ENCODE data around the gene SHB.

The SHB gene

DNA sequence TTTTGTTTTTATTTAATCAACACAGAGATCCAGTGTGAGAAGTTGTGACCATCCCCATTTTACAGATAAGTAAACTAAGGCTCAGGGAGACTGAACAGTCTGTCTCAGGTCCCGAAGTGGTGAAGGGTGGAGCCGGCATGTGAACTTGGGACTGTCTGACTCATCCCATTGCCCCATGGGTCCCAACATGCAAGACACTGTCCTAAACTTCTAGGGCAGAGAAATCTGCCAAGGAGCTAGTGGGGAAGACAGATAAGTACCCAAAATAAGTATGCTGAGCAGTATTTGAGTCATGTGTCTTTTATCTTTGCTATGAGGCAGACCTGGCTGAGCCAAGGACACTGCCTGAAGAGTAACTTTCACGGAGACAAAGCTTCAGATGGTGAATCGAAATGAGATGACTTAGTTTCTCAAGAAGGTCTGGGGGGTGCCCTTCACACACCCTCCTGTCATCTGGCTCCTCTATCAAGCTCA is 100.8 kb downstream of the SHB start:
- Histone ChIP-seq H4K8ac (ENCODE audit: low read length) (no peak overlapping the region), H2AFZ (ENCODE audit: low read depth, low read length) (no peak overlapping the region), H3K27me3 (ENCODE audit: control insufficient read depth in 1 of 2, insufficient read depth in 1 of 2, low read length in 2 of 2) (no peaks in the 10 kb centered on the region), H3K14ac (ENCODE audit: low read length in 2 of 2) (no peak overlapping the region), H2BK5ac (ENCODE audit: low read depth, low read length, poor library complexity, severe bottlenecking) (no peak overlapping the region), H2BK120ac (ENCODE audit: low read depth, low read length) (no peak overlapping the region), H3K4ac (ENCODE audit: low read depth in 1 of 2, low read length in 2 of 2) (no peak overlapping the region), H3K36me3 (ENCODE audit: control insufficient read depth in 1 of 2, insufficient read depth in 2 of 2, low read depth in 1 of 2, low read length in 2 of 2) (peaks cover 11 to 60% of the 10 kb centered on the region in 2 experiments), H3K23ac (ENCODE audit: low read length in 2 of 2) (no peak overlapping the region), H2AK5ac (ENCODE audit: low read length, severe bottlenecking) (peak overlapping the region; percentile 84), H3K79me1 (replicated peaks; ENCODE audit: low read length, poor library complexity, severe bottlenecking) (peaks cover 15% of the 10 kb centered on the region), H3K4me2 (ENCODE audit: low read length, poor library complexity, severe bottlenecking) (no peak overlapping the region), H2BK12ac (ENCODE audit: low read length in 2 of 2) (no peak overlapping the region), H4K91ac (ENCODE audit: low read length) (no peak overlapping the region), H3K4me1 (ENCODE audit: control insufficient read depth, insufficient read depth, low read depth, low read length) (peaks cover 69% of the 10 kb centered on the region), H3K4me3 (ENCODE audit: insufficient read depth in 1 of 2, low read depth in 1 of 2, low read length in 2 of 2) (no peak overlapping the region), H3K9me3 (ENCODE audit: control insufficient read depth, low read length) (no peaks in the 10 kb centered on the region), H2BK15ac (ENCODE audit: low read depth, poor library complexity, severe bottlenecking) (no peak overlapping the region), H3K27ac (ENCODE audit: low read length, poor library complexity, severe bottlenecking) (peak overlapping the region; percentile 28), H3K9ac (ENCODE audit: low read length) (peak overlapping the region; percentile 37), H3K18ac (ENCODE audit: low read depth in 1 of 2, low read length in 2 of 2) (peak overlapping the region; percentile 54 to 68)
- DNase-seq = peak; percentile 71
- 73% methylated on average over 4 of the region's 4 CpGs for WGBS

DNA sequence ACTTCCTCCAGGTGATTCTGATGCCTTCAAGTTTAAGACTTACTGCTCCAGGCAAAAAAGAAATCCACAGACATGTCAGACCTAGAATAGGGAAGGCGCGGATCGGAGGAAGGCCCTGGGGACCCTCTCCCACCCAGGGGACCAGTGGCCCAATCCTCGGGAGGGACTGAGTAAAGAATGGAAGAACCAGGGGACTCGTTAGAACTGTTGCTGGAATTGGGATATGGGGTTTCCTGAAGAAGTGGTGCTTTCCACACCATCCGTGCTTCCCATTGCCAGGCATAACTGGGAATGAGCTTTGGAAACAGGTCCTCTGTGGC is 101.3 kb downstream of the SHB start:
- no peak overlapping the region for H3K4me2 ChIP-seq (ENCODE audit: low read length, poor library complexity, severe bottlenecking)
- H4K8ac ChIP-seq (ENCODE audit: low read length) = peak overlapping the region; percentile 32
- no peak overlapping the region for H3K4me3 ChIP-seq (ENCODE audit: insufficient read depth in 1 of 2, low read depth in 1 of 2, low read length in 2 of 2)
- no peaks in the 10 kb centered on the region for H3K9me3 ChIP-seq (ENCODE audit: control insufficient read depth, low read length)
- no peak overlapping the region for H3K4ac ChIP-seq (ENCODE audit: low read depth in 1 of 2, low read length in 2 of 2)
- no peaks in the 10 kb centered on the region for H3K27me3 ChIP-seq (ENCODE audit: control insufficient read depth in 1 of 2, insufficient read depth in 1 of 2, low read length in 2 of 2)
- H3K4me1 ChIP-seq (ENCODE audit: control insufficient read depth, insufficient read depth, low read depth, low read length) = peaks cover 70% of the 10 kb centered on the region
- no peak overlapping the region for H2BK5ac ChIP-seq (ENCODE audit: low read depth, low read length, poor library complexity, severe bottlenecking)
- H3K27ac ChIP-seq (ENCODE audit: low read length, poor library complexity, severe bottlenecking) = no peak overlapping the region
- no peak overlapping the region for H2AFZ ChIP-seq (ENCODE audit: low read depth, low read length)
- peaks cover 11 to 66% of the 10 kb centered on the region in 2 experiments for H3K36me3 ChIP-seq (ENCODE audit: control insufficient read depth in 1 of 2, insufficient read depth in 2 of 2, low read depth in 1 of 2, low read length in 2 of 2)
- over 99% methylated on average over 6 of the region's 6 CpGs for WGBS
- H3K18ac ChIP-seq (ENCODE audit: low read depth in 1 of 2, low read length in 2 of 2) = peak overlapping the region in 1 of 2 experiments; percentile 3
- peaks cover 15% of the 10 kb centered on the region for H3K79me1 ChIP-seq (replicated peaks; ENCODE audit: low read length, poor library complexity, severe bottlenecking)
- H3K9ac ChIP-seq (ENCODE audit: low read length) = no peak overlapping the region
- H4K91ac ChIP-seq (ENCODE audit: low read length) = no peak overlapping the region
- H3K23ac ChIP-seq (ENCODE audit: low read length in 2 of 2) = no peak overlapping the region
- no peak overlapping the region for H3K14ac ChIP-seq (ENCODE audit: low read length in 2 of 2)
- DNase-seq = no peak
- peak overlapping the region; percentile 31 to 64 for H2BK12ac ChIP-seq (ENCODE audit: low read length in 2 of 2)
- peak overlapping the region; percentile 87 for H2AK5ac ChIP-seq (ENCODE audit: low read length, severe bottlenecking)
- no peak overlapping the region for H2BK15ac ChIP-seq (ENCODE audit: low read depth, poor library complexity, severe bottlenecking)
- no peak overlapping the region for H2BK120ac ChIP-seq (ENCODE audit: low read depth, low read length)

DNA sequence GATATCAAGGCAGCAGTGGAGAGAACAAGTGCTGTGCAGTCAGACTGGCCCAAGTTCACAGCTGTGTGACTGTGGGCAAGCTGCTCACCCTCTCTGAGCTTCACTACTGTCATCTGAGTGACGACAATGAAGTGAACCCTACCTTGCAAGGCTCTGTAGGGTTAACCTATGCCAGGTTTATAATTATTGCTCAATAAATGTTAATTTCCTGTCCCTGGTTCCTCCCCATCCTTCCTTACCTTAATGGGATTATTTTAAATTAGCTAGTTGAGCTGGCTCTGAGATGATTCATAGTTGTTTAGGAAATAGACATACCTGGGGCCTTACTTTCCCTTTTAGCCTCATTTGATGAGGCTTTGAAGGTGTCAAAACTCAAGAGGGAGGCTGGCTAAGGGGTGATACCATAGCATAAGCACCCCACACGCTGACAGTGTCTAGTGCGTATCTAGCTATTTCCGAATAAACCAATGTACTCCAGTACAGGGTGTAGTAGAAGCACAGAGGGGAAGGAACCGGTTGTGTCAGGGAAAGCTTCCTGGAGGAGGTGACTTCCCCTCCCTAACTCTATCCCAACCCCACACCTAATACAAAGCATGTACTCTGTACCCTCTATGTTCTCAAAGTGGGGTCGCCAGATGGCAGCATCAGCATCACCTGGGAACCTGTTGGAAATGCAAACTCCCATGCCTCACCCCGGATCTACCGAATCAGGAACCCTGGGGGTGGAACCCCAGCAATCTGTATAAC is 101.8 kb downstream of the SHB start:
- no peak for DNase-seq
- H3K36me3 ChIP-seq (ENCODE audit: control insufficient read depth in 1 of 2, insufficient read depth in 2 of 2, low read depth in 1 of 2, low read length in 2 of 2) = peaks cover 9 to 66% of the 10 kb centered on the region in 2 experiments
- no peak overlapping the region for H2AFZ ChIP-seq (ENCODE audit: low read depth, low read length)
- H3K23ac ChIP-seq (ENCODE audit: low read length in 2 of 2) = peak overlapping the region in 1 of 2 experiments; percentile 71
- H3K9ac ChIP-seq (ENCODE audit: low read length) = no peak overlapping the region
- peak overlapping the region; percentile 6 to 35 for H3K4ac ChIP-seq (ENCODE audit: low read depth in 1 of 2, low read length in 2 of 2)
- peak overlapping the region; percentile 87 for H2AK5ac ChIP-seq (ENCODE audit: low read length, severe bottlenecking)
- peak overlapping the region; percentile 58 to 78 for H3K18ac ChIP-seq (ENCODE audit: low read depth in 1 of 2, low read length in 2 of 2)
- H2BK12ac ChIP-seq (ENCODE audit: low read length in 2 of 2) = peak overlapping the region; percentile 55 to 69
- H3K14ac ChIP-seq (ENCODE audit: low read length in 2 of 2) = peak overlapping the region in 1 of 2 experiments; percentile 50
- H2BK120ac ChIP-seq (ENCODE audit: low read depth, low read length) = no peak overlapping the region
- H3K4me1 ChIP-seq (ENCODE audit: control insufficient read depth, insufficient read depth, low read depth, low read length) = peaks cover 67% of the 10 kb centered on the region
- H3K27me3 ChIP-seq (ENCODE audit: control insufficient read depth in 1 of 2, insufficient read depth in 1 of 2, low read length in 2 of 2) = no peaks in the 10 kb centered on the region
- H2BK15ac ChIP-seq (ENCODE audit: low read depth, poor library complexity, severe bottlenecking) = peak overlapping the region; percentile 12
- H4K8ac ChIP-seq (ENCODE audit: low read length) = peak overlapping the region; percentile 52
- H3K9me3 ChIP-seq (ENCODE audit: control insufficient read depth, low read length) = no peaks in the 10 kb centered on the region
- WGBS = 84% methylated on average over 8 of the region's 8 CpGs
- H4K91ac ChIP-seq (ENCODE audit: low read length) = peak overlapping the region; percentile 77
- H2BK5ac ChIP-seq (ENCODE audit: low read depth, low read length, poor library complexity, severe bottlenecking) = peak overlapping the region; percentile 11
- peaks cover 13% of the 10 kb centered on the region for H3K79me1 ChIP-seq (replicated peaks; ENCODE audit: low read length, poor library complexity, severe bottlenecking)
- no peak overlapping the region for H3K4me3 ChIP-seq (ENCODE audit: insufficient read depth in 1 of 2, low read depth in 1 of 2, low read length in 2 of 2)
- peak overlapping the region; percentile 82 for H3K27ac ChIP-seq (ENCODE audit: low read length, poor library complexity, severe bottlenecking)
- no peak overlapping the region for H3K4me2 ChIP-seq (ENCODE audit: low read length, poor library complexity, severe bottlenecking)

DNA sequence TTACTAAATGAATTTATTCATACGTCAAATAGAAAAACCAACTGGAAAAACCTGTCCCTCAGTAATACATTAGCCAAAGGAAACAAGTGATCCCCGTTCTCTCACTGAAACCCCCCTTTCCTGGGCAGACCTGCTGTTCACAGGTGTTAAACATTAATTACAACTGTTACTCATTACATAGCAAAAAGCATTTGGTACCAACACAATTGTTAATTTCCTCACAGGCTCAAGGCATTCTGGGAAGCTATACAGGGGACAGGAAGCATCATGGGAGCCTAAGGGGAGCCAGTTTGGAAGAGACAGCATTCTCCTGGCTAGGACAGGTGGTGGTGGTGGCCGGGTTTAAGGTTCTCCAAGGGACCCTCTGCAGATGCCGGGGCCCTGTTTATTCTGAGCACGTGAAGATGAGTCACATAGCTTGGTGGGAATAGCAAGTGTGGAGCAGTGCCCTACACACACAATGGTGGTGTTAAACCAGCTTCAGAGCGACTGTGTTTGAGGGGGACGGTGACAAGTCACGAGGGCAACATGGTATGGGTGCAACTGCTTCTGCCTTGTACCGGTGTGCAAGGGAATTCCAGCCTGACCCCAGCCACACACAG is 102.5 kb downstream of the SHB start:
- peak overlapping the region; percentile 6 to 35 for H3K4ac ChIP-seq (ENCODE audit: low read depth in 1 of 2, low read length in 2 of 2)
- DNase-seq = peak; percentile 60
- peak overlapping the region; percentile 50 to 69 for H2BK12ac ChIP-seq (ENCODE audit: low read length in 2 of 2)
- H2BK15ac ChIP-seq (ENCODE audit: low read depth, poor library complexity, severe bottlenecking) = peak overlapping the region; percentile 12
- 60% methylated on average over 9 of the region's 9 CpGs for WGBS
- H3K79me1 ChIP-seq (replicated peaks; ENCODE audit: low read length, poor library complexity, severe bottlenecking) = peaks cover 15% of the 10 kb centered on the region
- peak overlapping the region in 1 of 2 experiments; percentile 71 for H3K23ac ChIP-seq (ENCODE audit: low read length in 2 of 2)
- no peak overlapping the region for H3K4me3 ChIP-seq (ENCODE audit: insufficient read depth in 1 of 2, low read depth in 1 of 2, low read length in 2 of 2)
- H3K27me3 ChIP-seq (ENCODE audit: control insufficient read depth in 1 of 2, insufficient read depth in 1 of 2, low read length in 2 of 2) = no peaks in the 10 kb centered on the region
- peaks cover 4 to 64% of the 10 kb centered on the region in 2 experiments for H3K36me3 ChIP-seq (ENCODE audit: control insufficient read depth in 1 of 2, insufficient read depth in 2 of 2, low read depth in 1 of 2, low read length in 2 of 2)
- peak overlapping the region; percentile 77 for H4K91ac ChIP-seq (ENCODE audit: low read length)
- H3K14ac ChIP-seq (ENCODE audit: low read length in 2 of 2) = peak overlapping the region in 1 of 2 experiments; percentile 50
- no peak overlapping the region for H3K4me2 ChIP-seq (ENCODE audit: low read length, poor library complexity, severe bottlenecking)
- no peaks in the 10 kb centered on the region for H3K9me3 ChIP-seq (ENCODE audit: control insufficient read depth, low read length)
- no peak overlapping the region for H2BK120ac ChIP-seq (ENCODE audit: low read depth, low read length)
- H3K27ac ChIP-seq (ENCODE audit: low read length, poor library complexity, severe bottlenecking) = peak overlapping the region; percentile 82
- peak overlapping the region; percentile 11 for H2BK5ac ChIP-seq (ENCODE audit: low read depth, low read length, poor library complexity, severe bottlenecking)
- H2AFZ ChIP-seq (ENCODE audit: low read depth, low read length) = no peak overlapping the region
- H3K4me1 ChIP-seq (ENCODE audit: control insufficient read depth, insufficient read depth, low read depth, low read length) = peaks cover 62% of the 10 kb centered on the region
- peak overlapping the region; percentile 73 for H2AK5ac ChIP-seq (ENCODE audit: low read length, severe bottlenecking)
- peak overlapping the region; percentile 58 to 78 for H3K18ac ChIP-seq (ENCODE audit: low read depth in 1 of 2, low read length in 2 of 2)
- peak overlapping the region; percentile 52 for H4K8ac ChIP-seq (ENCODE audit: low read length)
- H3K9ac ChIP-seq (ENCODE audit: low read length) = no peak overlapping the region

Measured in mesenchymal stem cell (in vitro differentiated cells and primary cell).